ENCODE measurements around the gene CEMIP.

Gene CEMIP

DNA sequence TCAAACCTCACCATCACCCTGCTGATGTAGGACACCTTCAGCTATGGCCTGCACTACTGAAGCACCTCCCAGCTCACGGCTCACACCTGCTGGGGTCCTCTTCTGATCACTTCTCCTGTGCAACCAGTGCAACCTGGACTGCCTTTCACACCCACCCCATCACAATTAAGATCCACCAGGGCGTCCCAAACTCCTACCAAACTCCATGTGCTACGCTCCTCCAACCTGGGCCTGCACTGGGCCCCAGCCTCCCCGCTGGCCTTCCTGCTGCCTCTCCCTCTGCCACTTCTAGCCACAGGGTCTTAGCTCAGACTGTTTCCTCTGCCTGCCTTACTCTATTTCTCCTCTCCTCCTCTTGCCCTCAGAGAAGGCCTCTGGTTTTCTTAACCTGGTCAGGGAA, 197.7 kb downstream of the CEMIP start:
- H3K4me1 ChIP-seq (ENCODE audit: insufficient read depth, low read length): peaks cover 20% of the 10 kb centered on the region
- no peak overlapping the region for H3K9ac ChIP-seq (ENCODE audit: low read depth, low read length)
- H3K9me3 ChIP-seq (ENCODE audit: control insufficient read depth, insufficient read depth, low read length): no peaks in the 10 kb centered on the region
- H3K36me3 ChIP-seq (ENCODE audit: insufficient read depth, low read length): peaks cover 11% of the 10 kb centered on the region; the same call in 1 of the 2 replicates

DNA sequence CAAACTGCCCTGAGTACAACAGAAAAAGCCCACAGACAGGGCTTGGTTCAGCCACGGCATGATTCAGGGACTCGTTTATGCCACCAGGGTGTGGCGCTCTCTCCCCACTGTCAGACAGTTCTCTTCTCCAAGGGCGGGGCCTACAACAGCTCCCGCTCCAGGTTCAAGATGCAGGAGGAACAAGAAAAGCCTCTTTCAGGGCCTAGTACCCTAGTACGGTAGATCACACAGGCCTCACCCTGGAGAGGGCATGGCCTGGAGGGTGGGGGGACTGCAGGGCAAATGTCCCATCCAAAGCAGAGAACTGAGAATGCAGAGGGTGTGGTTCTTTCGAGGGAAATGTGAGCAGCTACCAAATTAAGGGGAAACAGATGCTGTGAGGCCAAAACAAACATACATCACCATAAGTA, 198.5 kb downstream of the CEMIP start:
- peaks cover 11% of the 10 kb centered on the region; the same call in 1 of the 2 replicates for H3K36me3 ChIP-seq (ENCODE audit: insufficient read depth, low read length)
- no peak overlapping the region for H3K9ac ChIP-seq (ENCODE audit: low read depth, low read length)
- no peaks in the 10 kb centered on the region for H3K9me3 ChIP-seq (ENCODE audit: control insufficient read depth, insufficient read depth, low read length)
- H3K4me1 ChIP-seq (ENCODE audit: insufficient read depth, low read length): peaks cover 20% of the 10 kb centered on the region

DNA sequence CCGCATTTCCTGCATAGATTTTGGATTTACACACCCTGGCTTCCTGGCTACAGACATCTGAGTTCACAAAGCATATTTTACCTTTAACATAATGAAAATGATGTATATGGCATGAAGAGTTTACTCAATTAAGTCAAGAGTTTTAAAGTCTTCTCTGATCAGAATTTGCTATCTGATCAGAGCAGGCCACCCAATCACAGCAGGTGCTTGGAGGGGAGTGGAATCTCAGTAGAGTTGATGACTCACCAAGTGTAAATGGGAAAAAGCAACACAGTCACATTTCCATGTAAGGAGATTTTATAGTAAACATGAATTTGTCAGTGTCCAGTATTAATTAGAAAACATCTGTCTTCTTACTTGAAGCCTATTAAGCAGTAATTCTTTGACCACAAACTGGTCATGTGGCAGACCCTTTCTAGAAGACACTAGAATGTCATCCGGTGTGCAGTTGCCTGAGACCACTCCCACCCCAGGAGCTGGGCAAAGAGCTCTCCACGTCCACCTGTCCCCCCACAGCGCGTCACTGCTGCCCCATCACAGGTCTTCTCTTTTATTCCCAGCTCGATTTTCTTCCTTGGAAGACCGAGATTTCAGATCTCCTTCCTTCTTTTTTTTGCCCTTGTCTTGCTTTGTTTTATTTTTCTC, 199.6 kb downstream of the CEMIP start:
- H3K9me3 ChIP-seq (ENCODE audit: control insufficient read depth, insufficient read depth, low read length): no peaks in the 10 kb centered on the region
- H3K9ac ChIP-seq (ENCODE audit: low read depth, low read length): no peak overlapping the region
- H3K36me3 ChIP-seq (ENCODE audit: insufficient read depth, low read length): peaks cover 11% of the 10 kb centered on the region; the same call in 1 of the 2 replicates
- peaks cover 20% of the 10 kb centered on the region for H3K4me1 ChIP-seq (ENCODE audit: insufficient read depth, low read length)

DNA sequence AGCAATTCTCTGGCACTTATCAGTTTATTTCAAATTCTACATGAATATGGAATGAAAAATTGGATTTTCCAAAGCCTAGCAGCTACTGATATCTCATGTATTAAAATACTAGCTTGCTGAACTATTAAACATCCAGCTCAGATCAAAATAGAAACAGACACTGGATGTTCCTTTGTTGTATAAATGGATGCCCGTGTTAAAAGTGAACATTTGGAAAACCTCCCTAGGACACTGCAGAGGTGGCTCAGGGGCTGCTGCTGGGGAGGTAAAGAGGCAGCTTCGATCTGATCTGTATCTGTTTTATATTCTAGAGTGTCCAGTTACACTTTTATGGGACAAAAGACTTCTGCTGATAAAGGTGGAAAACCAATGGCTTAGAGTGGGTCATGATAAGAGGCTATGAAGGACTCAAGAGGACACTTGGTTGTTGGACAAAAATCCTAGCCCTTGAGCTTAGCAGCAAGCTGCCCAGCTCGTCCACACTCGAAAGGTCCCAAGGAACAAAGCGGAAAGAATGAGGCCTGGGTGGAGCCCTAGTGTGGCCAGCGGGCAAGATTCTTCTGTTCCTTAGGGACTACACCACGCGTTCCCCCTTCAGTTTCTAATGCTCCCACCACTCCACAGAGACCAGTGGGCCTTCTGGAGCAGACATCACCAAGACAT, 200.5 kb downstream of the CEMIP start:
- H3K36me3 ChIP-seq (ENCODE audit: insufficient read depth, low read length): peaks cover 11% of the 10 kb centered on the region; the same call in 1 of the 2 replicates
- no peak overlapping the region for H3K9ac ChIP-seq (ENCODE audit: low read depth, low read length)
- H3K9me3 ChIP-seq (ENCODE audit: control insufficient read depth, insufficient read depth, low read length): no peaks in the 10 kb centered on the region
- peaks cover 20% of the 10 kb centered on the region for H3K4me1 ChIP-seq (ENCODE audit: insufficient read depth, low read length)

DNA sequence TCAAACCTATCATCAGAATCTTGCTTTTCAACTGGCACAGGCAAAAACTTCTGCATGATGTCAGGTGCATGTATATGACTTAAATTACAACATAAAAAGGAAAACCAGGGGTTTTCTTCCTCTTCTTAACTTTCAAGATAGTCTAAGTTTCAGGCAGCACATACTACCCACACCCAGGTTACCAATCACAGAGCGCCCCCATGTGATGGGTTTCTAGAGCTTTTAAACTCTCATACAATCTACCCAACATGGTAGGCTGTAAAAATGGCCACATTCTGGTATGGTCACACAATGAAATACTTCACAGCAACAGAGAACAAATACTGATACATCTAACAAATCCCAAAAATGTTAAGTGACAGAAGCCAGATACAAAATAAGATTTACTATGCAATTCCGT, 203.0 kb downstream of the CEMIP start:
- Histone ChIP-seq H3K36me3 (ENCODE audit: insufficient read depth, low read length) (peaks cover 11% of the 10 kb centered on the region; the same call in 1 of the 2 replicates), H3K9me3 (ENCODE audit: control insufficient read depth, insufficient read depth, low read length) (no peaks in the 10 kb centered on the region), H3K9ac (ENCODE audit: low read depth, low read length) (no peak overlapping the region), H3K4me1 (ENCODE audit: insufficient read depth, low read length) (peaks cover 31% of the 10 kb centered on the region)

DNA sequence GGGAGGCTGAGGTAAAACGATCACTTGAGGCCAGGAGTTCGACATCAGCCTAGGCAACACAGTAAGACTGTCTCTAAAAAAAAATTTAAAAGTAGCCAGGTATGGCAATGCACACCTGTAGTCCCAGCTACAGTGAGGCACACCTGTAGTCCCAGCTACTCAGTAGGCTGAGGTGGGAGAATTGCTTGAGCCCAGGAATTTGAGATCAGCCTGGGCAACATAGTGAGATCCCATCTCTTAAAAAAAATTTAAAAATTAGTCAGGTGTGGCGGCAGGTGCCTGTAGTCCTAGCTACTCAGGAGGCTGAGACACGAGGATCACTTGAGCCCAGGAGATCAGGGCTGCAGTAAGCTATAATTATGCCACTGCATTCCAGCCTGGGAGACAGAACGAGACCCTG, 203.7 kb downstream of the CEMIP start:
- Histone ChIP-seq H3K4me1 (ENCODE audit: insufficient read depth, low read length) (peaks cover 26% of the 10 kb centered on the region), H3K9me3 (ENCODE audit: control insufficient read depth, insufficient read depth, low read length) (no peaks in the 10 kb centered on the region), H3K9ac (ENCODE audit: low read depth, low read length) (no peak overlapping the region), H3K36me3 (ENCODE audit: insufficient read depth, low read length) (peaks cover 11% of the 10 kb centered on the region; the same call in 1 of the 2 replicates)

DNA sequence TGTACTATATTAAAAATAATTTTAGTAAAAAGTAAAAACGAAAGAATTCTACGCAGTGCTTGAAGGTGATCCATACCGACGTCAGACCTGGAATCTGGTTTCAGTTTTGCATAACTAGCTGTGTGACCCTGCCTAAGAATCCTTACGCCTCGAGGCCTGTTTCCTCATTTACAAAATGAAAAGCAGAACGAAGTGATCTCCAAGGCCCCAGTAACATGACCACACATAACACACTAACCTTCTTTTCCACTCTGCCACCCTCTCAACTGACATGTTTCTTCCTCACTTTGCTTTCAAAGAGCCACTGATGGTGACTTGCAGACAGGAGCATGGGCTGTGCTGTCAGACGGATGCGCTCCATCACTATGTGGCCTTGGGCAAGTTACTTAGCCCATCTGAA, 205.7 kb downstream of the CEMIP start:
- Histone ChIP-seq H3K9me3 (ENCODE audit: control insufficient read depth, insufficient read depth, low read length) (no peaks in the 10 kb centered on the region), H3K4me1 (ENCODE audit: insufficient read depth, low read length) (peaks cover 19% of the 10 kb centered on the region; the same call in 1 of the 2 replicates), H3K9ac (ENCODE audit: low read depth, low read length) (no peak overlapping the region), H3K36me3 (ENCODE audit: insufficient read depth, low read length) (peaks cover 7% of the 10 kb centered on the region; the same call in 1 of the 2 replicates)

DNA sequence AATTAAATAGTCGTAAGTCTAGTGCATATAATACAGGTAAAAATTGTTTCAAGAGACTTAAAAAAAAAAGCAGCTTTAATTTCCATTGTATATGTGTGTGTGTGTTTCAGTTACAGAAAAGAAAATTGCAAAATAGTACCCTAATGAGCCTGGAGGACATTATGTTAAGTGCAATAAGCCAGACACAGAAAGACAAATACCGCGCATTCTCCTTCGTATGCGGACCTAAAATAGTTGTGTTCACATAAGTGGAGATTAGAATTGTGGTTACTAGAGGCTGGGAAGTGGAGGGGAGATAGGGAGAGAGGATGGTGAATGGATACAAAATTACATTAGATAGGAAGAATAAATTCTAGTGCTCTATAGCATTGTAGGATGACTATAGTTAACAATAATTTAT, 206.8 kb downstream of the CEMIP start:
- H3K9me3 ChIP-seq (ENCODE audit: control insufficient read depth, insufficient read depth, low read length): no peaks in the 10 kb centered on the region
- H3K36me3 ChIP-seq (ENCODE audit: insufficient read depth, low read length): no peaks in the 10 kb centered on the region
- peaks cover 21% of the 10 kb centered on the region for H3K4me1 ChIP-seq (ENCODE audit: insufficient read depth, low read length)
- no peak overlapping the region for H3K9ac ChIP-seq (ENCODE audit: low read depth, low read length)

DNA sequence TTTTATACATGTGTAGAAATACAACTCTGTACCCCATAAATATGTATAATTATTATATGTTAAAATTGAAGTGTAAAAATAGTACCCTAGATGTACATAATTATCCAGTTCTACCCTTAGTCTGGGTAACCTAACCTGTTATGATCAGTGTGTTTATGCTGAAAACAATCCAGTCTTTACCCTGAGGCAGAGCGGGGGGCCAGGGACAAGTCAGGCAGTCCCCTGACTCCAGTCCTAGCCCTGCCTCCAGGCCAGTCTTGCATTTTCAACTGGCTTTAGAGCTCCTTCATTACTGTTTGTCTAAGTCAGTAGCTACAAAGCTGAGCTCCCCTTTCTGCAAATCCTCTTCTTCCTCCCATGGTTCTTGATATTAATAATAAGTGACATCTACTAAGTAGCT, 207.3 kb downstream of the CEMIP start:
- Histone ChIP-seq H3K36me3 (ENCODE audit: insufficient read depth, low read length) (no peaks in the 10 kb centered on the region), H3K4me1 (ENCODE audit: insufficient read depth, low read length) (peaks cover 26% of the 10 kb centered on the region), H3K9me3 (ENCODE audit: control insufficient read depth, insufficient read depth, low read length) (no peaks in the 10 kb centered on the region), H3K9ac (ENCODE audit: low read depth, low read length) (no peak overlapping the region)

DNA sequence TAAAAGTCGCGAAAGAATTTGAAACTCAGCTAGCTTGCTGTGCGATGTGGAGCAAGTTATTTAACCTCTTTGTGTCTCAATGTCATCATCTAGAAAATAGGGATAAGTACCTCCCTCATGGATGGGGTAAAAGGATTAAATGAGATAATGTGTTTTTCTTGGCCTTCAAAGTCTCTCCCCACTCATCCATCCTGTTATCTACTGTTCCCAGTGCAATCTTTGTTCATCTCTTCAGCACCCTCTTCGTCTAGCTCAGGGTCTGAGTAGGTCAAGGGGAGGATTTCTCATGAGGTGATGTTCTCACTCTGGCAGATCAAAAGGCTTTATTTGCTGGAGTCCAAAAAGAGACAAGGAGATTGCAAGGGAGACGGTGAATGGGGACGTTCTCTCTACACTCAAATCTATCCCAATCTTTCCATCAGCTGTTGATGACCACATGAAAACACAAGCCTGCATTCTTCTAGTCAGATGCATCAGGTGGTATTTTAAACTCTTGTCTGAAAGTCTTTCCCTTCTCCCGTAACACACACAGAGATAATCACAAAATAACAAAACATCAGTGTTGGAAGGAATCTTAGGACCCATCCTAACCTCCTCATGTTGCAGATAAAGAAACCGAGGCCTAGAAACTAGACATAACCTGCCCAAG, 209.1 kb downstream of the CEMIP start:
- Histone ChIP-seq H3K36me3 (ENCODE audit: insufficient read depth, low read length) (no peaks in the 10 kb centered on the region), H3K4me1 (ENCODE audit: insufficient read depth, low read length) (peaks cover 26% of the 10 kb centered on the region), H3K9me3 (ENCODE audit: control insufficient read depth, insufficient read depth, low read length) (no peaks in the 10 kb centered on the region), H3K9ac (ENCODE audit: low read depth, low read length) (peak overlapping the region; percentile 99)

DNA sequence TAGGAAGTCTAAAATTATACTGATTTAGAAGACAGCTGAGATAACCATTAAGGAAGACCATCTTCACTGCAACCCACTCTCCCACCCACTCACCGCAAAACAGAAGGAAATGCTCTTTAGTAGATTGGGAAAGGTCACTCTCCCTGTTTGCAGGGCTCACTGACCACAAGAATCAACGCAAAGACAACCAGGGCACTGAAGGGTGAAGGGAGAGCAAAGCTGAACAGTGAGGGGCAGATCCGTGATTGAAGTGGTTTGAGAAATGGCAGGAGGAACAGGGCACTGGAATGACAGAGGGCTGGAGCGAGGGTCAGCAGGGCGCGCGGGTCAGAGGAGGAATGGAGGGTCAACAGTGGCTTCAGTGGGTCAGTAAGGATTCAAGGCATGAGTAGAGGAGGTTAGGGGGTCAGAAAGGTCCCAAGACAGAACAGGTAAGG, 209.9 kb downstream of the CEMIP start:
- Histone ChIP-seq H3K36me3 (ENCODE audit: insufficient read depth, low read length) (no peaks in the 10 kb centered on the region), H3K4me1 (ENCODE audit: insufficient read depth, low read length) (peaks cover 26% of the 10 kb centered on the region), H3K9me3 (ENCODE audit: control insufficient read depth, insufficient read depth, low read length) (no peaks in the 10 kb centered on the region), H3K9ac (ENCODE audit: low read depth, low read length) (peak overlapping the region; percentile 99)

DNA sequence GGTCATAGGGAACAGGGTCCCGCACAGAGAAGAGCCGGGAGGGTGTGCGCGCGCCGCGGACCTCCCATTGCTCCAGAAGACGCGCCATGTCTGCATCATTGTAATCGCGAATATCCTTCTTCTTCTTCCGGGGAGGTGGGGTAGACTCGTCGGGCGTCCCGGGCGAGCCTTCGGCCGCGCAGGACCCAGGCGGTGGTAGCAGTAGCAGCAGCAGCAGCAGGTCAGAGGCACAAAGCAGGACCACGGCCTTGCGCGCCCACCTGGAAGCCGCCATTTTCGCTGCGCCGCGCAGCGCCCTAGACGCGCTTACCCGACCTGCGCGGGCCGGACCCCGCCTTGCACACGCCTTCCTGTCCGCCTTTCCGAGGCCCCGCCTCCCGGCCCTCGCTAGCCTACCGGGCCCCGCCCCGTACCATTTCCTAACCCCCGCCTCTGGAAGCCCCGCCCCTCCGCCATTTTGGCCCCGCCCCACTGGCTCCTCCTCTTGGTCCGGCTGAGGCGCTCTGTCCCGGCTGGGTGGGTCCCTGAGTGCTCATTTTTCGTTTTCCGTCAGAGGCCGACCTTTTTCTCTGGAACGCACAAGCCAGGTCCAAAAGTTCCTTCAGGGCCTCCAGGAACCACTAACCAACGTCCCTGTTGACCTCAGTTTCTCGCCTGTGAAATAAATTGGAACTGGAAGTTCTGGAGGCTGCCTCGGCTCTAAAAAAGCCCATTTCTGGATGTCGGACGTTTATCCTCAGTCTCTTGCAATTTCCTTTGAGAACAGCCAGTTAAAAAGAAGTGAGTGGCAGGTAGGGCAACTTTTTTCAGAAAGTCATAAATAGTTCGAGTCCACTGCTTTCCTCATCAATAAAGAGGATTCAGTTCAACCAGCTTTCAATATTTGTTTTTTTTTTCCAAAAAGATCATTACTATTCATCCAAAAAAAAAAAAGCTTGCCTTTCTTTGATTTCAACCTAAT, 210.6 kb downstream of the CEMIP start, which contains the start of gene MESD:
Gene MESD (minus strand): TSS at position 302 of the 961 bp plus-strand sequence. CDS start 28 bp downstream, at position 274.
- peaks cover 26% of the 10 kb centered on the region for H3K4me1 ChIP-seq (ENCODE audit: insufficient read depth, low read length)

DNA sequence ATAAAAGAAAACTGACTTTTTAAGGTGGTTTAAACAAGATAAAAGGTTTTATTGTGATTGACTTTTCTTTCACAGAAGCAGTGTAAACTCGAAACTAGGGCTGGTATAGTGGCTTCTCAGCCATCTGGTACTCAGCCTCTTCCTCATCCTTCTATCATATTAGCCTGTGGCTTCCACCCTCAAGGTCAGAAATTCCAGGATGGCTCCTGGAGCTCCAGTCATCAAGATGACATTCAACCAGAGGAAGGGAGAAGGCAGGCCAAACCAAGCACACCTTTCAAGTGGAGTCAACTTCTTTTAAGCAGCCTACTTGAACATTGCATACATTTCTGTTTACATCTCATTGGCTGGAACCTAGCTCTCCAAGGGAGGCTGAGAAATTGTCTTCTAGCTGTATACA, 211.8 kb downstream of the CEMIP start:
- Histone ChIP-seq H3K9ac (ENCODE audit: low read depth, low read length) (no peak overlapping the region), H3K9me3 (ENCODE audit: control insufficient read depth, insufficient read depth, low read length) (no peaks in the 10 kb centered on the region), H3K36me3 (ENCODE audit: insufficient read depth, low read length) (no peaks in the 10 kb centered on the region), H3K4me1 (ENCODE audit: insufficient read depth, low read length) (peaks cover 17% of the 10 kb centered on the region)

More for the DNA sequence above, 210.6 kb downstream of the CEMIP start, which contains the start of gene MESD:
- Histone ChIP-seq H3K36me3 (ENCODE audit: insufficient read depth, low read length) (no peaks in the 10 kb centered on the region), H3K9me3 (ENCODE audit: control insufficient read depth, insufficient read depth, low read length) (no peaks in the 10 kb centered on the region), H3K9ac (ENCODE audit: low read depth, low read length) (peak within 1 kb of the TSS; percentile 99)

DNA sequence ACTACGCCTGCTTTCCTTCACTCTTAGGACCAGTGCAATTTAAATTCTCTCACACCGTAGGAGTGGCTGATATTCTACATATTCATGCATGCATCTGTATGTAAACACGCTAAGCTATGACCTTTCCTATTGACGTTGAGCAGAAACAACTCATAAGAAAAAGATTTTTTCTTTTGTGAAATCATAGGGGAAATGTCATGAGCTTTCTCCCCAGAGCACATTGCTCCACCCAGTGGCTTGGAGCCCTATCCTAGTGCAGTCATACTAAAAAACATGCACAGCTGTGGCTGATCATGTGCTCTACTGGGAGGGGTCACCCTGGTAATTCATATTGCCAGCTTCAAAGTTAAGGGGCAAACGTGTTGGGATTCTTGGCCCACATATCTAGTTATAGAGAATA, 212.3 kb downstream of the CEMIP start:
- no peak overlapping the region for H3K9ac ChIP-seq (ENCODE audit: low read depth, low read length)

More for the DNA sequence above, 212.3 kb downstream of the CEMIP start:
- Histone ChIP-seq H3K36me3 (ENCODE audit: insufficient read depth, low read length) (no peaks in the 10 kb centered on the region), H3K9me3 (ENCODE audit: control insufficient read depth, insufficient read depth, low read length) (no peaks in the 10 kb centered on the region), H3K4me1 (ENCODE audit: insufficient read depth, low read length) (peaks cover 16% of the 10 kb centered on the region)
